ENCODE data around the gene S100A6.
"Not testable (repeated sequence)": the region's sequence is repeated elsewhere in the genome, so short reads cannot be mapped to it uniquely, and the experiment has no call there.

The S100A6 gene

DNA sequence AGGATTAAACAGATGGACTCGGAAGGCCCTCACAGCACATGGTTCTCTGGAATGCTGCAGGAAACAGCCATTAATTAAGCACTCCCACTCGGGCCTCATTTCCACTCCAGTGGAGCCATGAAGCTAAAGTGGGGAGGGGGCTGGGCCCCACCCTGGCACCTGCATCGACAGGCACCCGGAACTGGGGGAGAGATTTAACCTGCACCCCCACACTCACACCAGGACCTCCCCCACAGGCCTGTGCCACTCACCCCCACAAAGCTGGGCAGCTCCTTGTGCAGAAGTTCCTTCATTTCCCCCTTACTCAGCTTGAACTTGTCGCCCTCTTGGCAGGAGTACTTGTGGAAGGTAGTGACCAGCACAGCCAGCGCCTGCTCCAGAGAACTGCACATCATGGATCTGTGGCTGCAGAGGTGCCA lies 27.7 kb upstream of the S100A6 start:
- no peak for DNase-seq

DNA sequence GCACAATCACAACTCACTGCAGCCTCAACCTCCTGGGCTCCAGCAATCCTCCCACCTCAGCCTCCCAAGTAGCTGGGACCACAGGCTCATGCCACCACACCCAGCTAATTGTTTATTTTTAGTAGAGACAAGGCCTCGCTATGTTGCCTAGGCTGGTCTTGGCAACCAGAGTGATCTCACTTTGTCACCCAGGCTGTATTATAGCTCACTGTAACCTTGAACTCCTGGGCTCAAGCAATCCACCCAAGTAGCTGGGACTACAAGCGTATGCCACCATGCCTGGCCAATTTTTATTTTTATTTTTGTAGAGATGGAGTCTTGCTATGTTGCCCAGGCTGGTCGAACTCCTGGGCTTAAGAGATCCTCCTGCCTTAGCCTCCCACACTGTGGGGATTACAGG lies 26.2 kb upstream of the S100A6 start:
- DNase-seq, result not testable (repeated sequence)

DNA sequence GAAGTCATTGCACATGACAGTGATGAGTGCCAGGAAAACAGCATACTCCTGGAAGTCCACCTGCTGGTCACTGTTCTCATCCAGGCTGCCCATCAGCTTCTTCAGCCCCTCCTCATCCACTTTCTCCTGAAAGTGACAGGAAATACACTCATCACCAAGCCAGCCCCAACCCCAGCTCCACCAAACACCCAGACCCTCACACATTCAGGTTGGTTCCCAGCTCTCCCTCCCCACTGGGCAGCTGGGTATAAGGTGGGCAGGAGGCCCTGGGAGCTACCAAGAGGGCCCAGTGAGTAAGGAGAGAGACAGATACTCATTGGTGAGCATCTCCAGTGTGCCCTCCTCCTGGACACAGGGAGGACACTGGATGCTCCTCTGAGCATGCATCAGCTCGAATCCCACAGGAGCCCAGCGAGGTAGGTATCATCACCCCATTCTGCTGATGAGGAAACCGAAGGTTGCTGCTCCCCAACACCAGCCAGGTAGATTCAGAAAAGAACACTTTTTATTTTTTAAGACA lies 25.7 kb upstream of the S100A6 start:
- DNase-seq, result no peak

DNA sequence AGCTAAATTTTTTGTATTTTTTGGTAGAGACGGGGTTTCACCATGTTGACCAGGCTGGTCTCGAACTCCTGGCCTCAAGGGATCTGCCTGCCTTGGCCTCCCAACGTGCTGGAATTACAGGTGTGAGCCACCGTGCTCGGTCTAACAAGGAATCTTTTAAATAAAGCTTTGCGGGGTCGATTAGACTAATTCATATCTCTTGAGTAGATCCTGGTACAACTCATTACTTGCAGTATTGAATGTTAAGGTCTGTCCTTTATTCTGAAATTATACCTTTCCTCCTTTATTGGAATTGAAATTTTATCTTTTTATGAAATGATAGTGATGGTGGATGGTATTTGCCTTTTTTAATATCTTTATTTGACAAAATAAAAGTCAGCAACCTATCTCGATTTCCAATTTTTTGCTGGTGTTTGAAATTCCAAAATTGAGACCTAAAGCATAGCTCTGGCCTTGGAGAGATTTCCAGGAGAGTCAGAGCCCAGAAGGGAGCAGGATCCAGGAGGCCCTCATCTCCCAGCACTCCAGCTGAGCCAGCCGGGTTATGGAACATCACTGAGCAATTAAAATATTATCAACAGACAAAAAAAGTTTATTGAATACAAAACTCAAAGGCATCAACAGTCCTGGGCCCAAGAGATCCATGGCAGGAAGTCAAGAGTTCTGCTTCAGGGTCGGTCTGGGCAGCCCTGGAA lies 25.1 kb upstream of the S100A6 start:
- DNase-seq, result no peak

DNA sequence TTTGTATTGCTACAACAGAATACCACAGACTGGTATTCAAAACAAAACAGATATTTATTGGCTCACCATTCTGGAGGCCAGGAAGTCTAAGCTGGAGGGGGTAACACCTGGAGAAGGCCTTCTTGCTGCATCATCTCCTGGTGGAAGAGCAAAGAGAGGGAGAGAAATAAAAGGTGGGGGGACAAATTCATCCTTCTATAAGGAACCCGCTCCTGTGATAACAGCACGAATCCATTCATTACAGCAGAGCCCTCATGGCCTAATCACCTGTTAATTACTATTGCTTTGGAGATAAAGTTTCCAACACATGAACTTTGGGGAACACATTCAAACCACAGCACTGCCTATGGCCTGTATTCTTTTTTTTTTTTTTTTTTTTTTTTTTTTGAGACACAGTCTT lies 24.4 kb upstream of the S100A6 start:
- no peak for DNase-seq

DNA sequence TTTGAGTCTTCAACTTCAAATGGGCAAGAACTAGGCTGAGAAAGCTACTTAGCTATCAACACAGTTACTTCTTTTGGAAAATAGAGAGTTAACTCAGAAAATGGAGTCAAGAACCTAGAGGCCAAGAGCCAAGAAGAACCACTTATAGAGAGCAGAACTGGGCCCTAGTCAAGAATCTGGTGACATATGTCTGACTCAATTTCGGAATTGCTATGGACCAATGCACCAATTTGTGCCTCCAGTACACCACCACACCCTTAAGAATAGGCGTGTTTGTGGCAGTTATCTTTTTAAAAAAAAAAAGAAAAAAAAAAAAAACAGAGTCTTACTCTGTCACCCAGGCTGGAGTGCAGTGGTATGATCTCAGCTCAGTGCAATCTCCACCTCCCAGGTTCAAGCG lies 22.1 kb upstream of the S100A6 start:
- no peak for DNase-seq

DNA sequence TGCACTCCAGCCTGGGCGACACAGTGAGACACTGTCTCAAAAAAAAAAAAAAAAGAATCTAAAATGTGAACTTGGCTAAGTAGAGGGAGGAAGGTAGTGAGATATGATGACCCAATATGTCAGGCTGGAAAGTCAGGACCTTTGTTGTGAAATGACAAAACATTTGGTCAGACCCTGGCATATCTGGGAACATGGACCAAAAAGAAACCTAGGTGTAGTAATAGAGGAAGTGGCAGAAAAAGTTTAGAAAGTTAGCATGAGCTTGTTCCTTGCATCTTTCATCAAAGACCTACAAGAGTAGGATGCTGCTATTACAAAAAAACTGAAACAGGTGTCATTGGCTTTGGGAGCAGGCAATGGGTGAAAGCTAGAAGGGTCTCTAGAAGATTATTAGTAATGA lies 20.6 kb upstream of the S100A6 start:
- DNase-seq, result no peak

DNA sequence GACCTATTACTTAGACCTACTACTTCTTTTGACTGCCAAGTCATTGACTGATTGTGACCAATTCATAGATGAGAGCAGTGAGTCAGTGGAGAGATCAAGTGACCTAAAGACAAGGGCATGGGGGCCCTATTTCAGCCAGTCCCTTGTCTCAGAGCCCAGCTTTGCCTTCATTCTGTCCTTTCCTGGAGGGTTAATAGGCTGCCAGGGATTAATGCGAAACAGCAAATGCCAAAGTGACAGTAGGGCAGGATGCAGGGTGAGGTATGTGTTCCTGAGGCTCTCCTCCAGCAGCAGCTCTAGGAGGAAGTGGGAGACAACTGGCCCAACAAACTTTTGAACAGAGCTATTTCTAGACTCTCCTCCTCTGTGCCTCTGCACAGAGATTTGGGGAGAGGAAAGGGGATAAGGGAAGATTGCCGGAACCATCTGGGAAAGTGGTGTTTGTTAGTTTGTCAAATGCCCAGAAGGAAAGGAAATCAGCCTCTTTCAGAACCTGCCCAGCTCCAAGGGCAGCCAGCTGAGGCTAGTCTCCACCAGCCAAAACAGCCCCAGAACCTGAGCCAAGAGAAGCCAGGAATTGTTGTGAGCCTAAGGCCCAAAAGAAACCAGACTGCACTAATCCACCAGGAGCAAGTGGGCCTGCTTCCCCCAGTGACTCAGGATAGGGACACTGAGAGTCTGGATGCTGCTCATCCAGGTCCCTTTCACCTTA lies 18.2 kb upstream of the S100A6 start:
- DNase-seq, result no peak

DNA sequence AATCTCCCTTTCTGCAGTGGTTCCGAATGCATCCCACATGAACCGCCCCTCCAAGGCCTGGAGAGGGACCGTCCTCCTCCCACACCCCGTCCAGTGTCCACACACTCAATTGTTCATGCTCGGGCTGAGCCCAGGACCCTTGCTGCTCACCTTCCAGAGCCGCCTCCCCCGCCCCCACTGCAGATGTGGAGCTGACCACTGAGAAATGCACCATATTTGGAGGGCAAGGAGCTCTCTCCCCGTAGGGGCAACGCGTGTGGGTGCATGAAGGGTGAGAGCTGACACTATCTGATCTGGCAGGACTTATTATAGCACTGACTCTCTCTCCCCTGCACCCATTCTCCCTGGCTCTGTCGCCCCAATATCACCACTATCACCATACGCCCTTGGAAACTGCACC lies 17.3 kb upstream of the S100A6 start:
- DNase-seq, result no peak

DNA sequence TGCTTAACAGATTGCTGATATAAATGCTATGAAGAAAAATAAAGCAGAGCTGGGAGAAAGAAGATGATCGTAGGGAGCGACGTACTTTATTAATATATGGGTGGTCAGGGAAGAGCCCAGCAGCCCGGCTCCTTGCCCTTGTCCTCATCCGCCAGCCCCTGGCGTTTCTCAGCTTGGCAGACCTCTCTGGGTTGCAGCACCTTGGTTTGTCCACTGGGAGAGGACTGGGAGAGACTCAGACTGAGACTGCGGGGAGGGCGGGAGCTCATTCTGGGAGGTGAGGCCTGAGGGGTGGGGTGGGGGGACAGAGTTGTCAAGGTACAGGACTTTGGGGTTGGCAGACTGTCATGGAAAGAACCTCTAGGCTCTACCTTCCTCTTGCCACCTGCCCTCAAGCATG lies 16.5 kb upstream of the S100A6 start:
- DNase-seq, result no peak

DNA sequence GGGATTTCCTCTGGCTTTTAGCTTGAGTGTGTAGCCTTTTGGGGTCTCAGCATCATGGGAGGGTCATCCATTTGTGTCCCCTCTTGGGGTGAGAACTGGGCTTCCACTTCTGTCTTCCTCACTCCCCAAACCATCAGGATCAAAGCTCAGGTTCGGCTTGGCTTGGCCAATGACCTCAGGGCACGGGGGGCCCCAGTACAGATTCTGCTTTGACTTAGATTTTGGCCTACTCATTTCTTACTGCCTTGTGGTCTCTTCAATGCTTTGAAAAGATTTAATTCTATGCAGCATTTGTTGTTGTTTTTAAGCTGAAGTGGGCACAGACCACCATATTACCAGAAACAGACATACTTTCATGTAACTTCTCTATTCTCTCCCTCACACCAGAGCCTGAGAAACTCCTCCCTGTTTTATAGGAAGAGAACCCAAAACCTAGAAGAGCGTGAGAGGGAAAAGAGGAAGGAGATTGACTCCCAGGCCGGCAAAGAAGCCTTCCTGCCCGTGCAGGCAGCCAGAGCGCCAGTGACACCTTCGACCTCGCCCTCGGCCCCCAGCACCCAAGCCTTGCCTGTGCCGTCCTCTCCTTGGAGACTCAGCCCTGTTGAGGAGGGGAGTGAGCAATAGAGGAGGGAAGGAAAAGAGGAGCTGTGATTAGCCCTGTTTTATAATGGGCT lies 15.2 kb upstream of the S100A6 start:
- DNase-seq, result no peak

DNA sequence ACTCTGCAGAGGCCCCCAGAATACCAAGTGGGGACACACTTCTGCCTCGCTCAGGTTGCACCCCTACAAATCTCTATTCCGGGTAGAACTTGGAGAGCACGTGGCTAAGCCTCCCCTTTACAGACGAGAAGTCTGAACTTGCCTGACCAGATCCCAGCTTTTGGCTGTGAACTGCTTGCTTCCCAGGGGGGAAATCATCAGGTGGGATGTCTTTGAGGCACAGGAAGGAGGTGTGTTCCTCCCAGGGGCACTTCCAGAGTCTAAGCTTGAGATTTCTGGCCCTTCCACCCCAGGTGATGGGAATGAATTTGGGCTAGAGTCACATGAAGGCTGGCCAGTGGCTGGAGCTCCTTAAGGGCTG lies 14.6 kb upstream of the S100A6 start:
- DNase-seq, result no peak

DNA sequence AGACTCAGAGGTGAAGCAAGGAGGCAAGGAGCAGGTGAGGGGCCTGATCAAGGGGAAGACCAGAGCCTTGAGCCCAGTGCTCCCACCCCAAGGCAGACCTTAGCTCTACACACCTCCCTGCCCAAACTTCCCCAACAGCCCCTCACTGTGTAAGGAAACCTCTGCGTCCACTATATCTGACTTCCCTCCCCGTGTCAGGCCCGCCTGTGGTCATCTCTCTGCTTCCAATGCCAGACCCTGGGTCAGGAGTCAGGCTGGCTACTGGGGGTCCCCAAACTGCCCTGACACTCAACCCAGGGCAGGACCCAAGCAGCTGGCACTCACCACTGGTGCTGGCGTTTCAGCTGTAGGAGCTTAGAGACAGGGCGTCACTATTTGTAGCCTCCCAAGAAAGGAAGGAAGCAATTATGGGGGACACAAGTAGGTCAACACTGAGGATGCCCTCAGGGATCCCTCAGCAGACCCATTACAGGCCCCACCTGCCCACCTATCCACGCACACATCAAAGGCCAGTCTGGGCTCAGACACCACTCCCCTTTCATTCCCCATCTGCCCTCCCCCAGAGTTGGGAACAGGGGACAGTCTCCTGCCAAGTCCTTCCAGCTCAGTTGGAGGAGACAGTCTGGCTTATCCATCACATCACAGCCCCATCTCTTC lies 14.1 kb upstream of the S100A6 start:
- DNase-seq, result no peak

DNA sequence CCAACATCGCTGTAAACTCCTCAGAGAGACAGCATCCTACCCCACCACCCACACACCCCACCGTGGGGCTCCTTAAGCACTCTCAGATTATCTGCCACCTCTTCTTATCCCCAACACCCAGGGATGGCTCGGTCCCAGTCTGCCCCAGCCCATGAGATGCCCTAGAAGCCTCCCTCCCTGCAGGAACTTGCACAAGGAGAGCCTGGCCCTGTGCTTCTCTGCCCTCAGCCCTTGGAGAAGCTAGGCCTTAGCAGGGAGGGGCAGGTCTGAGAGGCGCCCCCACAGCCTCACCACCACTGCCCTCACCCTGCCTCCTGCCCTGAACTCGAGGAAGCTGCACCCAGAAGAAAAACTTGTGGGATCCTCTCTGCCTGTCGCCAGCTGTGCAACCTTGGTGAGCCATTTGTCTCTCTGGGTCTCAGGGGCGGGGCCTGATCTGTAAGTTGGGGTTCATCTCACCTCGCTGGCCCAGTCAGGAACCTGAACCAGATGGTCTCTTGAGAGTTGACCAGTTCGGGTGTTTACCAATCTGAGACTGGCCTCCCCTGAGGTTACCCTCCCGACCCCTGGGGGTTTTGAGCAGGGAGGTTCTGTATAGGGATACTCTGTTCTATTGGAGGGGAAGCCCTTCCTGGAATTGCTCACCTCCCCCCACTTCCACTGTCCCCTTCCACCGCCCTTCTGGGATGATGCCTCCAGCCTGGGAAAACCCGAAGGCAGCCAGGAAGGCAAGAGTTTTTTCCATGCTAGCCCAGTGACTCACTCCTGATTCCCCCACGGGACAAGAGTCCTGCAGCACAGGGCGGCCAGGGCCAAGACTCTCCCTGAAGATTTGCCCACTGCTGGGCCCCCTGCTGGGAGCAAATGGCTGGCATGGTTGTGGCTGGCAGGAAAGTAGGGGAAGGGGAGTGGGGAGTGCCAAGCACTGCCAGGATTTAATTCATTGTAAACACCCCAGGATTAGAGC lies 13.2 kb upstream of the S100A6 start, which contains the start of gene S100A3:
Gene S100A3 (minus strand): TSS at position 537 of the 967 bp plus-strand sequence. CDS start 773 bp downstream, outside the sequence.
- DNase-seq, result no peak

DNA sequence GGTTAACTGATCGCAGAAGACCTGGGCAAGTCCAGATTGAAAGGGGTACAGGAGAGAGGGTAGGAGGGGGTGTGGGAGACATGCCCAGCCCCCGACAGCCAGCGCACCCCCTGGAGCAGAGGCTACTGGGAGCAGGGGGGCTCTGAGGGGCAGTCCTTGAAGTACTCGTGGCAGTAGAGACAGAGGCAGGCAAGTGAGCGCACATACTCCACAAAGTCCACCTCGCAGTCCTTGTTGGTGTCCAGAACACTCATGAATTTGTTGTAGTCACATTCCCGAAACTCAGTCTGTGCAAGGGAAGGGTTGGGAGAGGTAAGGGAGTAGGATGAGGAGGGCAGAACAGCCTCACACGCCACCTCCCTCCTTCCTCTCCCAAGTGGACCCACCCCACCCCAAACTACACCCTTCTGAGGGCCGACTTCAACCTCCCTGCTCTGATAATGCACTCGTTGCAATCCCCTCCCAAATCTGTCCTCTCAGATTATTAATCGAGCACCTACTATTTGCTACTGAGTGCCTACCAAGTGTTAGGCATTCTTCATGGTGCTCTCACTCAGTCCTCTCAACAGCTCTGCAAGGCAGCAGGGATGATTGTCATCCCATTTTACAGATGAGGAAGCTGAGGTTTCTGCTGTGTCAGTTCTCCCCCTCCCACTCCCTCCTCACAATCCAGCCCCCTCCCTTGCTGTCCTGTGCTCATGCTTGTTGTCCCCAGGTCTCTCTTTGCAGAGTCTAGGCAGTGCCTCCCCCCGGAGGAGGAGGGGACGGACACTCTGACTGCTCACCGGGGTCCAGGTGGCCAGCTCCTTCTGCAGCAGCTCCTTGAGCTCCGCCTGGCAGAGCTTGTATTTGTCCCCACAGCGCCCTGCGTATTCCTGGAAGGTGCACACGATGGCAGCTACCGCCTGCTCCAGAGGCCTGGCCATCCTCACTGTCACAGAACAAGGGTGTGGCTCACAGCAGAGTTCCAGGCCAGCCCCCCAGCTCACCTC lies 12.1 kb upstream of the S100A6 start:
- no peak for DNase-seq

DNA sequence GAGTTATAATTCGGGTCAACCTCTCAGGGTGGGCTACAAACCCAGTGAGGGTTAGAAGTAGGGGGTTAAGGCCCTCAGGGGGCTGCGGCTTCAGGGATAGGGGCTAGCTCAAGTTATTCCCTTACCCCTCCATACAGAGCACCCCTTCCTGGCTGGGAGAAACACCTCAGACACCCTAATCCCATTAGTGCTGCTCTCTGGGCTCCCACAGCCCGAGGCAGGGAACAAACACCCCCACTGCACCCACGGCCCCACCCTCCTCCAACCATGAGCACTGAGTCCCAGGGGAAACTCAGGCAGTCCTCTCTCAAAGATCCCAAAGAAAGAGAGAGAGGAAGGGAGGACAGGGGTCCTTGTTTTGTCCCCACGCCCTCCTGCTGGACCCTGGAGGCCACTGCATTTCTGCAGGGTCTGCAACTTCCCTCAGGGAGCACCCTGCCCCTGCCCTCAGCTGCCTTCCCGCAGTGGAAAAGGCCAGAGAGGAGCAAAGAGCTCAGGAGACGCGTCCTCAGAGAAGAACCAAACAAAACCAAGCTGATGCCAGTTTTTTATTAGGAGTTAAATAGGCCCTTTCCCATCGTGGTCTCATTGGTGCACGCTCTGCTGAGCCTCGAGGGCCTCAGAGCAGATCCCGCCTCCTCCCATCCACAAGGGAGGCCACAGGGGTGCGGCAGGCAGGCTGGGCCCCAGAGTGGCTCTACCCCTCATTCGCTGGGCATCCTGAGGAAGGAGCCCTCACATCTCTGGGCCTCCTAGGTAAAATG lies 11.2 kb upstream of the S100A6 start:
- DNase-seq, result no peak

DNA sequence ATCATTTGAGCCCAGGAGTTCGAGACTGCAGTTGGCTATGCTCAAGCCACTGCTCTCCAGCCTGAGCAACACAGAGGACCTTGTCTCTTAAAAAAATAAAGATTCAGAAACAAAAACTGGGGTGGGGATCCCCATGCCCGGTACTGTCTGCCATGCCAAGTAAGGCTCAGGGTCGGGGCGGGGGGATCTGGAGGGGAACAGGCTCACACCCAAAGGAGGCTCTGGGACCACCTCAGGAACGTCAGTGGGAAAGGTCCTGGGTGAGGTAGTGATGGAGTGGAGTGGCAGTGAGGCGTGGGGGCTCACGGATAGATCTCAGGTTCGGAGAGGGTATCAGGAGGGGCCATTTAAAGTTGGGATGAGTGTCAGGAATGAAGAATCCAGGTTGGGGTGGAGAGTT lies 10.6 kb upstream of the S100A6 start:
- no peak for DNase-seq

DNA sequence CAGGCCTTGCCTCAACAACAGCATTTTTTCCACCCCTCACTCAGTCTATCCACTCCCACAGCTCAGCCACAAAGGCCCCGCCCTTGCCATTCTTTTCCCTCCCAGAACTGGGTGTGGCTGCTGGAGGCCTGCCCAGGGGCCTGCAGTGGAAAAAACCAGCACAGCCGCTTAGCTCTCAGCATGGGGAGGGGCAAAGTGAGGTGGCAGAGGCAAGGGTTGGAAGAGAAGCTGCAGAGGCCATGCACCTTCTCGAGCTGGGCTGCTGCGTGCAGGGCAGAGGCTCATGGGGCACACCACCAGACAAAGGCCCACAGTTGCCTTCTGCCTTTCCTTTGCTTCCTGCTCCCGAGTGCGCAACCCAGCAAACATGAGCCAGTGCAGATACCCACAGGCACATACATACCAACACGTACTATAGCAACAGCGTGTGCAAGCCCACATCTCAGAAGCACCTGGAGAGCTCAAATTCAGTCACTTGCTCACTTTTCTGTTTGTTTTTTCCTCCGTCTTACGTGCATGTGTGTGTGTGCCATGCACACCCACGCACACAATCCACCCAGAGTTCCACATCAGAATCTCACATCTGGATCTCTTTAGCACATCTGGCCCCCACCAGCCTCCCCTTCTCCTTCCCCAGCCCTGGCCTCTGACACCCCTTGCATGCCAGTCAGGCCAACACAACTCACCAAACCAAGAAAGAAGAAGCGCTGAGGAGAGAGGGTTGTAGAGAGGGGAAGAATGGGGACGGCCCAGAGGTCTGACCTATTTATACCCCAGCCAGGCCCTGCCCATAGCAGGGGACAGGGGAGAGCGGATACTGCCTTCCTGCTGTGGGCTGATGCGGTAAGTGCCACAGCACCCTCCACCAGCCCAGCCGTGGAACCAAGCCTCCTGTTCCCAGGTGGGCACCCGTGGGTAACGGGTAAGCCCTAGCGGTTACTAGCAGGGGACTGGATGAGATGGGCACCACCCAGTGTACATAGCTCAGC lies 9.6 kb upstream of the S100A6 start, which contains the start of gene S100A4:
Gene S100A4 (minus strand): TSS at position 740 of the 989 bp plus-strand sequence. CDS start 1,012 bp downstream, outside the sequence.
- peak; percentile 97 for DNase-seq
